ENCODE results near the gene KCNQ4.

The KCNQ4 gene

GRCh38 chr1:40783001-40783905, at the start of gene KCNQ4:
TSS of gene KCNQ4 (plus strand) at chr1:40783787. CDS start at chr1:40784094, 307 bp downstream.
- no peak for DNase-seq (ENCODE audit: low read depth)

DNA sequence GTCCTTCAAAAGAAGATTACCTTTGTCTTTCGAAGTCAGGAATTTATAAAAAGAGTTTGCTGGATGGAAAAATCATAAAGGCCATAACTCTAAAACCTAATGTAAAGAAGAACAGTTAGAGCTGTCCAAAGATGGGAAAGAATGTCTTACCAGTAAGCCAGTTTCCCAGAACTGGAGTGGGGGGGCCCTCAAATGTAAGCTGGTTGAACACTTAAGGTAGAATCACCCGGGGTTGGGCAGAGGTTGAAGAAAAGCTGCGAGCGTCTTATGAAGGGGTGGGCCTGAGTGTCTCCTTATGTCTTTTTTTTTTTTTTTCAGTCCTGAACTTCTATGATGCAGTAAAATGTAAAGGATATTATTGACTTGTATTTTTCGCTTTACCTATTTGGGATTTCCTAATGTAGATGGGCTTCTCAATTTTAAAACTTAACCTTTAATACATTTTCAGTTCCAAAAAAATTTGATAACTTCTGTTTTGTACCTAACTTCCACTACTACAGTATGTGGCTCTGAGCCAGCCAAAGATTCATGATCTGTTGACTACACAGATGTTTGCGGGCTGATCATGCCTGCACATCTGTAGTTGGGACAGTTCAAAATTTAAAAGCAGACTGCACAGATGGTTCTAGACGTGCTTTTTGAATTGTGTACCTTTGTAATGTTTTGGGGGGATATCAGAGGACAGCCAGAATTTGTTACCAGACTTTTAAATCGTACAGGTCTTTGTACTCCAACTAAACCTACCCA, 48.5 kb upstream of the KCNQ4 start:
- no peak for DNase-seq (ENCODE audit: low read depth)

DNA sequence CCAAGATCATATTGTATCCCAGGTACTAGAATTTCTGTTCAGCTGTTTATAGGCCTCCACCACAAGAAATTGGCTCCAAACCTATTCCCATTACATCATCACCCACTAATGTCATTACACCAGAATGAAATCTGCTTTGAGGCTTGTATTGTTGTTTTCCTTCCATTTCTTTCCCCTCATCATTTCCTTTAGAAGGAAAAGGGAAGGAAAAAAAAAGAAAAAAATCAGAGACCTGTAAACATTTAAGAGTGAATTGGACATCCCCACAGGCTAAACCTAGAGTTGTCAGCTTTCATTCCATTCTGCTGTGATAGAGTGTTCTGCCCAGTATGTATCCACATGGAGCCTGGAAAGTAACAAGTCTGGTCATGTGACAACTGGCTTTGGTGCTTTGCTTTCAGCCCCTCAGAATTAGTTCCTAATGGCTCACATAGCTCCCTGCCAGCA, 47.5 kb upstream of the KCNQ4 start:
- DNase-seq (ENCODE audit: low read depth): no peak

GRCh38 chr1:40738831-40739230, 44.8 kb upstream of the KCNQ4 start:
- no peak for DNase-seq (ENCODE audit: low read depth)

GRCh38 chr1:40739455-40740008, 44.1 kb upstream of the KCNQ4 start:
- DNase-seq (ENCODE audit: low read depth): no peak

DNA sequence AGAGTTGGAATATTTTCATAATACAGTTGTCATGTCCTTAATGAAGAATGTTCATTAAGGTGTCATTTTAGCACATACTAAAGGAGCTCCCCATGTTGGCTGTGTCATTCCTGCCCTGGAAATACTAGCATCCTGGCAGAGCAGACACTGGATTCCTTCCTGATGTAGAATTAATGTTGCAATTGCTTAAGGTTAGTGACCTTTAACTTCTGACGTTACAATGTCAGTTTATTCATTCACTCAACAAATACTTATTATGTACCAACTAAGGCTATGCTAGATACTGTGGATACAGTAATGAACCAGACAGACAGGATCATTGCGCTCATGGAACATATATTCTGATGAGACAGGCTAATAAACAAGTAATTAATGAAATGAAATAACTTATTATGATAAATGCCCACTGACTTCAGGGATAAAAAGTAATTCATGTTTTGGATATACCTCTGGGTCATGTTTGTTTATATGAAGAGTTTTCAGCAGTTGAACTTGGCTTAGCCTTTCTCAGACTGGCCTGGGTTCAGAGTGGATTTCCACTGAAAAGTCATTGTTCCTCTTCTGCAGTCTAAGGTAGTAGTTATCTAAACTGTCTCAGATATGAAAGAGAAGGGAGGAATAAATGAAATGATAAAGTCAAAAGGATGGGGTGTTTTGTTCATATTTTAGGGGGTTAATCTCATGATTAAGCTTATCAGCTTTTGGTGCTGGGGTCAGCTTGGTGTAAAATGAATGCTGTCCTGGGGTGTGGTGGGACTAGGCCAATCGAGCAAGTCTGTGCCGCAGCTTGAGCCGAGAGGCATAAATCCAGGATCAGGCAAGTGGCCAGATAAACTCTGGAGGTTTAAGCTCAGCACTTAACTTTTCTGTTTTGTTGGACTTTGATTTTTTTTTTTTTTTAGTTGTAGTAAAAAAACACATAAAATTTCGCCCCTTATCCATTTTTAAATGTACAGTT, 43.3 kb upstream of the KCNQ4 start:
- no peak for DNase-seq (ENCODE audit: low read depth)

GRCh38 chr1:40740997-40741736, 42.4 kb upstream of the KCNQ4 start:
- no peak for DNase-seq (ENCODE audit: low read depth)

GRCh38 chr1:40742363-40743061, 41.1 kb upstream of the KCNQ4 start:
- no peak for DNase-seq (ENCODE audit: low read depth)

GRCh38 chr1:40743452-40743851, 40.1 kb upstream of the KCNQ4 start:
- no peak for DNase-seq (ENCODE audit: low read depth)

DNA sequence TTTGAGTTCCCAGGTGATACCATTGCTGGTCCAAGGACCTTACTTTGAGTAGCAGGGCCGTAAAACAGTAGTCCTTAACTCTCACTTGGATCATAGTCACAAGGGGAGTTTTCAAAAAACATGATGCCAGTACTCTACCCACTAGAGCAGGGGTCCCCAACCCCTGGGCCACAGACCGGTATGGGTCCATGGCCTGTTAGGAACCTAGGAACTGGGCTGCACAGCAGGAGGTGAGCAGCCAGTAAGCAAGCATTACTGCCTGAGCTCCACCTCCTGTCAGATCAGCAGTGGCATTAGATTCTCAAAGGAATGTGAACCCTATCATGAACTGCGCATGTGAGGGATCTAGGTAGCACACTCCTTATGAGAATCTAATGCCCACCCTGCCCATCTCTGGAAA, 39.7 kb upstream of the KCNQ4 start:
- no peak for DNase-seq (ENCODE audit: low read depth)

- no peak for DNase-seq (ENCODE audit: low read depth)
Measured at GRCh38 chr1:40745176-40745575, 38.4 kb upstream of the KCNQ4 start.

DNA sequence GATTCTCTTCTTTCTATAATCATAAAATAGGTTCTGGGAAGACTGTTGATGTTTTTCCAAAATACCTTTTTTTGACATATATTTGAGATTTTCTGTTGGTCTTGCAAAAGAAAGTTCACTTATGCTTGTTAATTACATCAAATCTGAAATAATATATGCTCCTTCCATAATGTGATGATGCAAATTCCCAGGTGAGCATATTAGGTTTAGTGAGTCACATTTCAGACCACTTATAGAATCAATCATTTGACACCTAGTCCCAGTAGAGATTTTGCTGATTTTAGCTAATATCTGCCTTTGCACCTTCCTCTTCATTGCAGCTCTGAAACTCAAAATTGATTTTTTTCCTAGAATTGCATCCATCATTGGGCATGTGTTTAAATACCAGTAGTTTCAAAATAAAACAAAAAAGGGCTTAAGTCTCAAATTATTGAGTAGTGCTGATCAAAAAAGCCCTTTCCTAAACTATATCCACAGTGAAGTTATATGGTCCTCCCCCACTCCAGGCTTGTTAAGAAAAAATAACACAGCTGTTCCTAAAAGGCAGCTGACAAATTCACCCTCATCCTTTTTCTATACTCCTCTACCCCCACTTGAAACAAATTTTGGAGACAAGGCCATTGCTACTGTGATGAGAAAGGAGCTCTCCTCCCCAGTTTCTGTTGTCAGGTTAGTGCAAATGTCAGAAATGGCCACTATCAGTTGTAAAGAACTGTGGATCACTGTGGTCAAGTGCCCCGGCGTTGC, 37.1 kb upstream of the KCNQ4 start:
- DNase-seq (ENCODE audit: low read depth): no peak

- no peak for DNase-seq (ENCODE audit: low read depth)
Measured at GRCh38 chr1:40748841-40749718, 34.5 kb upstream of the KCNQ4 start.

- DNase-seq (ENCODE audit: low read depth): no peak
Measured at GRCh38 chr1:40749817-40750216, 33.8 kb upstream of the KCNQ4 start.

DNA sequence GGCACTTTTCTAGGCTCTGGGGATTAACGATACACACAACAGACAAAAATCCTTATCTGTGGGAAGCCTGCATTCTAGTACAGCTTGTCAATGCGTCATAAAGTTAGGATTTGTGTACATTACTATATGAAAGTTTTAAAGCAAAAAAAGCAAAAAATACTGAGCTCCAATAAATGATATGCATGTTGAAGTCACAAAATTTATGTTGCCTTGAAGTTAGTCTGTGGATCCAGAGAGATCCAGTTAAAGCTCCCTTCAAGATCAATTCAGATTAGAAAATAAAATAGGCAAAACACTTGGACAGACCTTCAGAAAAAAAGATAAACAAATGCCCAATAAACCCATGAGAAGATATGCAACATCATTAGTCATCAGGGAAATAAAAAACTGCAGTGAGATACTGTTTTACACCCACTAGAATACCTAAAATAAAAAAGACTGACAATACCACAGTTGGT, 33.1 kb upstream of the KCNQ4 start:
- DNase-seq (ENCODE audit: low read depth): no peak

- DNase-seq (ENCODE audit: low read depth): no peak
Measured at GRCh38 chr1:40751802-40752201, 31.8 kb upstream of the KCNQ4 start.

GRCh38 chr1:40753142-40753882, 30.3 kb upstream of the KCNQ4 start:
- no peak for DNase-seq (ENCODE audit: low read depth)

DNA sequence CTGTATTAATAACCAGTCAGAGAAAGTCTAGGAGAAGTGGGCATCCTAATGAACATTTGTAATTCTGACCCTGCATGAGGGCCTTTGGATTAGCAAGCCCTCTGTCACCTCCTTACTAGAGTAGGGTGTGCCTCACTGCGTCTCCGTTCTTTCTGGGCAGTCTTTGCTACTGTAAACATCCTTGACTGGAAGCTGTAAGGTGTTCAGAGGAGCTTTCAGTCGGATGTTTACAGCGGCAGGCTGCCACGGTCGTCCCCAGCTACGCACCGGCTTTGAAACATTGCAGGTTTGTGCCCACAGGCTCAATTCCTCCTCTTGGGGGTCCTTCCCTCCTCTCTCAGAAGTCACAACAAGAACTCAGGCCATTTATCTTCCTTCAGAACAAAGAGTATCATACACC, 29.4 kb upstream of the KCNQ4 start:
- no peak for DNase-seq (ENCODE audit: low read depth)
